ENCODE results near the gene STARD13.

Gene STARD13

GRCh38 chr13:33139780-33140535, 145.6 kb downstream of the STARD13 start:
- Mint-ChIP-seq H3K9me3 (peaks cover 2% of the 10 kb centered on the region), H3K27me3 (ENCODE audit: low read depth) (no peaks in the 10 kb centered on the region), H3K36me3 (ENCODE audit: low read depth) (peaks cover 45% of the 10 kb centered on the region), H3K4me3 (no peak overlapping the region), H3K27ac (peak overlapping the region; percentile 85 to 97 (median 89)), H3K4me1 (peaks cover 68% of the 10 kb centered on the region)
- no peak for TF ChIP-seq CTCF (IDR thresholded peaks at IDR 0.05; ENCODE audit: unreplicated experiment in 3 of 3)

GRCh38 chr13:33139184-33139583, 146.4 kb downstream of the STARD13 start:
- Mint-ChIP-seq H3K36me3 (ENCODE audit: low read depth) (peaks cover 45% of the 10 kb centered on the region), H3K4me3 (no peak overlapping the region), H3K27ac (peak overlapping the region; percentile 85 to 97 (median 89)), H3K9me3 (peaks cover 2% of the 10 kb centered on the region), H3K27me3 (ENCODE audit: low read depth) (no peaks in the 10 kb centered on the region), H3K4me1 (peaks cover 68% of the 10 kb centered on the region)
- no peak for TF ChIP-seq CTCF (IDR thresholded peaks at IDR 0.05; ENCODE audit: unreplicated experiment in 3 of 3)

- peaks cover 2% of the 10 kb centered on the region for H3K9me3 Mint-ChIP-seq
- peaks cover 46% of the 10 kb centered on the region for H3K36me3 Mint-ChIP-seq (ENCODE audit: low read depth)
- peaks cover 63% of the 10 kb centered on the region for H3K4me1 Mint-ChIP-seq
- no peak overlapping the region for H3K4me3 Mint-ChIP-seq
- no peaks in the 10 kb centered on the region for H3K27me3 Mint-ChIP-seq (ENCODE audit: low read depth)
- H3K27ac Mint-ChIP-seq = peak overlapping the region; percentile 85 to 97 (median 89)
- TF ChIP-seq CTCF (IDR thresholded peaks at IDR 0.05; ENCODE audit: unreplicated experiment in 3 of 3) = no peak
These were observed 147.1 kb downstream of the STARD13 start for GRCh38 chr13:33138441-33138840.

DNA sequence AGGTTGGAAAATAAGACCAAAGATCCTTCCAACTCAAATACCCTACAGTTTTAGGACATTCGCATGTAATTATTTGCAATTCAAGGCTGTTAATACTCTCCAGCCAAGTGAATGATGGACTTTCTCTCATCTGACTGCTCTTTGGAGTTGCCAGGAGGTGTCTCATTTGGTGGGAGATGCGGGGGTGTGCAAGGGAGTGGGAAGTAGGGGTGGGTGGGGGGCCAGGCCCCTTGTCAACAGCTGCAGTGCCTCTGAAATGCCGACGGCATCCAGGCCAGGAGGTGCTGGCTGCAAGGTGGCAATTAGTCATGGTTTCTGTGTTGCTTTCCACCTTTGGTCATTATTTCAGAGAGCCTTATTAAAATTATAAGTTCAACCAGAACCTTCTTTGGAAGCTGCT, 147.8 kb downstream of the STARD13 start:
- Mint-ChIP-seq H3K4me3 (peak overlapping the region in 1 of 3 experiments; percentile 21), H3K9me3 (peaks cover 2% of the 10 kb centered on the region), H3K27ac (peak overlapping the region; percentile 85 to 97 (median 89)), H3K36me3 (ENCODE audit: low read depth) (peaks cover 40% of the 10 kb centered on the region), H3K27me3 (ENCODE audit: low read depth) (no peaks in the 10 kb centered on the region), H3K4me1 (peaks cover 65% of the 10 kb centered on the region)
- TF ChIP-seq CTCF (IDR thresholded peaks at IDR 0.05; ENCODE audit: unreplicated experiment in 3 of 3) = no peak

DNA sequence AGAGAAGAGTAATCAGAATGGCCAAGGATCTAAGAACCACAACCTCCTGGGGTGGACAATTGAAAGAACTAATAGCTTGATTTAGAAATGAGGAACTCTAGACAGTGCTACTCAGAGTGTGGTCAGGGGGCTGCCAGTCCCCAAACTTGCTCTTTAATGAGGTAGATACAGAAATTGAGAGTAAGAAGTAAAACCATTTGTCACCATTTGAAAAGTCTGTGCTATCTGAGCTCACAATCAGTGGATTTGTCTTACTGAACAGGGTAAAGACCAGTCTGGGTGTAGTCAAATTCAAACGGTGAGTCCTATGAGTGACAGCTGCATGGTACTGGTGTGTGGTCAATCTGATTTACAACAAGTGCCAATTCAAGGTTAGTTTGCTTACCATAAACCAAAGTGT, 150.5 kb downstream of the STARD13 start:
- no peak overlapping the region for H3K4me3 Mint-ChIP-seq
- peaks cover 2% of the 10 kb centered on the region for H3K9me3 Mint-ChIP-seq

More for the DNA sequence above, 150.5 kb downstream of the STARD13 start:
- peaks cover 38% of the 10 kb centered on the region for H3K36me3 Mint-ChIP-seq (ENCODE audit: low read depth)
- H3K27me3 Mint-ChIP-seq (ENCODE audit: low read depth) = no peaks in the 10 kb centered on the region
- H3K27ac Mint-ChIP-seq = peak overlapping the region in 2 of 3 experiments; percentile 15 to 26
- H3K4me1 Mint-ChIP-seq = peaks cover 61% of the 10 kb centered on the region
- TF ChIP-seq CTCF (IDR thresholded peaks at IDR 0.05; ENCODE audit: unreplicated experiment in 3 of 3) = no peak
